HG02852 (cell line): Measurements from ENCODE around the gene ATRNL1.

Experiments used
- ATAC-seq: cut with Tn5 transposase; IDR thresholded peaks from one replicate; pipeline ENCODE4 v1.9.1; 2021; ENCODE audit warnings: mild to moderate bottlenecking, moderate library complexity; ENCODE audit not compliant: unreplicated experiment

ATRNL1 gene

GRCh38 chr10:115939101-115939854 is 846.1 kb downstream of the ATRNL1 start:
- no peak for ATAC-seq

- ATAC-seq, result no peak
Measured at GRCh38 chr10:115941361-115941771, 848.2 kb downstream of the ATRNL1 start.

- ATAC-seq, result no peak
Measured at GRCh38 chr10:115942101-115942500, 848.9 kb downstream of the ATRNL1 start.

GRCh38 chr10:115944538-115944937 is 851.4 kb downstream of the ATRNL1 start:
- no peak for ATAC-seq

GRCh38 chr10:115945701-115946445 is 852.7 kb downstream of the ATRNL1 start:
- ATAC-seq, result no peak

- ATAC-seq, result no peak
Measured at GRCh38 chr10:115947104-115947503, 853.9 kb downstream of the ATRNL1 start.

GRCh38 chr10:115948465-115948864 is 855.3 kb downstream of the ATRNL1 start:
- no peak for ATAC-seq

GRCh38 chr10:115949282-115949844 is 856.2 kb downstream of the ATRNL1 start:
- no peak for ATAC-seq

GRCh38 chr10:115950320-115950719 is 857.2 kb downstream of the ATRNL1 start:
- ATAC-seq, result no peak

- ATAC-seq, result no peak
Measured at GRCh38 chr10:115951242-115951641, 858.1 kb downstream of the ATRNL1 start.

GRCh38 chr10:115953281-115953680 is 860.1 kb downstream of the ATRNL1 start:
- ATAC-seq, result no peak

GRCh38 chr10:115953968-115954367 is 860.8 kb downstream of the ATRNL1 start:
- no peak for ATAC-seq

GRCh38 chr10:115956225-115957011 is 863.3 kb downstream of the ATRNL1 start:
- no peak for ATAC-seq

- ATAC-seq, result no peak
Measured at GRCh38 chr10:115957012-115957399, 863.8 kb downstream of the ATRNL1 start.

GRCh38 chr10:115957786-115958442 is 864.7 kb downstream of the ATRNL1 start:
- no peak for ATAC-seq

GRCh38 chr10:115963848-115964247 is 870.7 kb downstream of the ATRNL1 start:
- no peak for ATAC-seq

- ATAC-seq, result no peak
Measured at GRCh38 chr10:115964827-115965226, 871.7 kb downstream of the ATRNL1 start.

GRCh38 chr10:115965376-115965775 is 872.2 kb downstream of the ATRNL1 start:
- no peak for ATAC-seq

GRCh38 chr10:115968236-115968635 is 875.1 kb downstream of the ATRNL1 start:
- no peak for ATAC-seq

- ATAC-seq, result no peak
Measured at GRCh38 chr10:115969591-115969990, 876.4 kb downstream of the ATRNL1 start.

- no peak for ATAC-seq
Measured at GRCh38 chr10:115971921-115972320, 878.8 kb downstream of the ATRNL1 start.
